ENCODE results near the gene NKX6-2.

DNA sequence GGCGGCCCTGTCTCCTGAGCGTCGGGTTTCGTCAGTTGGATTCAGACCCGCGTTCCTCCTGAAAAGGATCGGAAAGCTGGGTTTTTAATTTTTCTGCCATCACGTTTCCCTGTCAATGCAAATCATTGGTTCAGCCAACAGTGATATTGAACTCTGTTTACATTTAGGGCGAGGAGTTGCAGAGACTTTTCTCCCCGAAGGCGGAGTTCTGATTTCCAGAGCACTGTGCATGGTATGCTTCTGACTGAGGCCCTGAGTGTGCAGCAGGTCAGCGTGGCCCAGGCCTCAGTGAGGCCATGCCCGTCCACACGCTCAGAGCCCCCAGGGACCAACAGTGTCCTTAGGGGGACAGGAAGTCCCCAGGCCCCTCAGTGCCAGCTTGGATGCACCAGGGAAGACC is 27.1 kb downstream of the NKX6-2 start:
- TF ChIP-seq ZNF331 (CRISPR knock-in tag; IDR thresholded peaks at IDR 0.05; ENCODE audit: low read depth) (no peak), POLR2AphosphoS5 (IDR thresholded peaks at IDR 0.05; ENCODE audit: low read depth) (no peak), CREB1 (CRISPR knock-in tag; IDR thresholded peaks at IDR 0.05; ENCODE audit: low read depth) (no peak), JUNB (IDR thresholded peaks at IDR 0.05; ENCODE audit: unreplicated experiment) (no peak), EZH2 (IDR thresholded peaks at IDR 0.05; ENCODE audit: low read depth, unreplicated experiment) (no peak), ZNF114 (CRISPR knock-in tag; IDR thresholded peaks at IDR 0.05) (no peak)
- TF ChIP-seq, protein P1, sequence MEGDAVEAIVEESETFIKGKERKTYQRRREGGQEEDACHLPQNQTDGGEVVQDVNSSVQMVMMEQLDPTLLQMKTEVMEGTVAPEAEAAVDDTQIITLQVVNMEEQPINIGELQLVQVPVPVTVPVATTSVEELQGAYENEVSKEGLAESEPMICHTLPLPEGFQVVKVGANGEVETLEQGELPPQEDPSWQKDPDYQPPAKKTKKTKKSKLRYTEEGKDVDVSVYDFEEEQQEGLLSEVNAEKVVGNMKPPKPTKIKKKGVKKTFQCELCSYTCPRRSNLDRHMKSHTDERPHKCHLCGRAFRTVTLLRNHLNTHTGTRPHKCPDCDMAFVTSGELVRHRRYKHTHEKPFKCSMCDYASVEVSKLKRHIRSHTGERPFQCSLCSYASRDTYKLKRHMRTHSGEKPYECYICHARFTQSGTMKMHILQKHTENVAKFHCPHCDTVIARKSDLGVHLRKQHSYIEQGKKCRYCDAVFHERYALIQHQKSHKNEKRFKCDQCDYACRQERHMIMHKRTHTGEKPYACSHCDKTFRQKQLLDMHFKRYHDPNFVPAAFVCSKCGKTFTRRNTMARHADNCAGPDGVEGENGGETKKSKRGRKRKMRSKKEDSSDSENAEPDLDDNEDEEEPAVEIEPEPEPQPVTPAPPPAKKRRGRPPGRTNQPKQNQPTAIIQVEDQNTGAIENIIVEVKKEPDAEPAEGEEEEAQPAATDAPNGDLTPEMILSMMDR (conservative IDR thresholded peaks at IDR 0.05; ENCODE audit: low read depth in 2 of 2), result no peak
- TF ChIP-seq, protein P2, sequence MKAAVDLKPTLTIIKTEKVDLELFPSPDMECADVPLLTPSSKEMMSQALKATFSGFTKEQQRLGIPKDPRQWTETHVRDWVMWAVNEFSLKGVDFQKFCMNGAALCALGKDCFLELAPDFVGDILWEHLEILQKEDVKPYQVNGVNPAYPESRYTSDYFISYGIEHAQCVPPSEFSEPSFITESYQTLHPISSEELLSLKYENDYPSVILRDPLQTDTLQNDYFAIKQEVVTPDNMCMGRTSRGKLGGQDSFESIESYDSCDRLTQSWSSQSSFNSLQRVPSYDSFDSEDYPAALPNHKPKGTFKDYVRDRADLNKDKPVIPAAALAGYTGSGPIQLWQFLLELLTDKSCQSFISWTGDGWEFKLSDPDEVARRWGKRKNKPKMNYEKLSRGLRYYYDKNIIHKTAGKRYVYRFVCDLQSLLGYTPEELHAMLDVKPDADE (IDR thresholded peaks at IDR 0.05), result no peak
- TF ChIP-seq, protein P3, sequence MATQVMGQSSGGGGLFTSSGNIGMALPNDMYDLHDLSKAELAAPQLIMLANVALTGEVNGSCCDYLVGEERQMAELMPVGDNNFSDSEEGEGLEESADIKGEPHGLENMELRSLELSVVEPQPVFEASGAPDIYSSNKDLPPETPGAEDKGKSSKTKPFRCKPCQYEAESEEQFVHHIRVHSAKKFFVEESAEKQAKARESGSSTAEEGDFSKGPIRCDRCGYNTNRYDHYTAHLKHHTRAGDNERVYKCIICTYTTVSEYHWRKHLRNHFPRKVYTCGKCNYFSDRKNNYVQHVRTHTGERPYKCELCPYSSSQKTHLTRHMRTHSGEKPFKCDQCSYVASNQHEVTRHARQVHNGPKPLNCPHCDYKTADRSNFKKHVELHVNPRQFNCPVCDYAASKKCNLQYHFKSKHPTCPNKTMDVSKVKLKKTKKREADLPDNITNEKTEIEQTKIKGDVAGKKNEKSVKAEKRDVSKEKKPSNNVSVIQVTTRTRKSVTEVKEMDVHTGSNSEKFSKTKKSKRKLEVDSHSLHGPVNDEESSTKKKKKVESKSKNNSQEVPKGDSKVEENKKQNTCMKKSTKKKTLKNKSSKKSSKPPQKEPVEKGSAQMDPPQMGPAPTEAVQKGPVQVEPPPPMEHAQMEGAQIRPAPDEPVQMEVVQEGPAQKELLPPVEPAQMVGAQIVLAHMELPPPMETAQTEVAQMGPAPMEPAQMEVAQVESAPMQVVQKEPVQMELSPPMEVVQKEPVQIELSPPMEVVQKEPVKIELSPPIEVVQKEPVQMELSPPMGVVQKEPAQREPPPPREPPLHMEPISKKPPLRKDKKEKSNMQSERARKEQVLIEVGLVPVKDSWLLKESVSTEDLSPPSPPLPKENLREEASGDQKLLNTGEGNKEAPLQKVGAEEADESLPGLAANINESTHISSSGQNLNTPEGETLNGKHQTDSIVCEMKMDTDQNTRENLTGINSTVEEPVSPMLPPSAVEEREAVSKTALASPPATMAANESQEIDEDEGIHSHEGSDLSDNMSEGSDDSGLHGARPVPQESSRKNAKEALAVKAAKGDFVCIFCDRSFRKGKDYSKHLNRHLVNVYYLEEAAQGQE (IDR thresholded peaks at IDR 0.05; ENCODE audit: unreplicated experiment), result no peak
